GM23248 (cell line): ENCODE measurements around the gene SDK2.

Source experiments
- EZH2 ChIP-seq: fragments of 200-600 bp; sonication (generic); IDR thresholded peaks from 2 replicates; pipeline ENCODE4 v1.6.1; 2018; ENCODE audit warnings: antibody characterized with exemption, mild to moderate bottlenecking; ENCODE audit not compliant: insufficient read depth, poor library complexity, severe bottlenecking
- EZH2phosphoT487 ChIP-seq: fragments of 200-600 bp; sonication (generic); IDR thresholded peaks from 2 replicates; pipeline ENCODE4 v1.6.1; 2018; ENCODE audit warnings: antibody characterized with exemption, moderate library complexity, mild to moderate bottlenecking, low read depth; ENCODE audit not compliant: insufficient read depth

DNA sequence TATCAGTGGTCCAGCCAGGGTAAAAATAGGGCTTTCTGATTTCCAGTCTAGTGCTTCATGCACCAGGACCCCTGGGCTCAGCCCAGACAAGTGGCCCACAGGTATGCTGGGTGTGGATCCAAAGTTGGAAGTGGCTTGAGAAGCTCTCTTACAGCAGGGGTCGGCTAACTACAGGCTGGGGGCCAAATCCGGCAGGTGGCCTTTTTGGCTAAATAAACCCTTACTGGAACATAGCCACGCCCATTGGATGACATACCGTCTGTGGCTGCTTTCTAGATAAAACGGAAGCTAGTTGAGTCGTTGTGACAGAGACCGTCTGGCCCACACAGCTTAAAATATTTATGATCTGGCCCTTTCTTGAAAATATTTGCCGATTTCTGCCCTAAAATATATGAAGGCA lies 213.4 kb downstream of the SDK2 start:
- TF ChIP-seq EZH2 (no peak), EZH2phosphoT487 (no peak)
